ENCODE results near the gene MDGA2. TPM values are rescaled to one million over a fixed set of nuclear protein-coding genes. Genes with fewer than 3 reads are reported as not detected.

Gene MDGA2
- total and polyA plus RNA-seq, 12 donors, result 0.05 to 0.15 TPM; not detected in 10

DNA sequence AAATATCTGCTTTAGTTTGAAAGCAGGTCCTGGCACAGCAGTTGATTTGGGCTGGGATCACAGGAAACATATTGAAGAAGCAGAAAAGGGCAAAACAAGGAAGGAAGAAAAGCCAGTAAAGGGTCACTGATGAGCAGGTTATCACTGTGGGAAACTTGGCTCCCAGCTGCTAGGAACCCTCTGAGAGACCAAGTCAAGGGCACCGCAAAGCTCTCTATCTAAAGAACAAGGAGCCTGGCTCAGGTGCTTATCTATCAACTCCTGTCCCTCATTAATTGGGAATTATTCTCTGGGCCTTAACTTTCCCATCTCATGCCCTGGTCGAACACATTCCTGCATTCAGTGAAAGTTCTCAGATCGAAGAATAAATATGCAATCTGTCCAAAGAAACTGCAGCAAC is 572.9 kb downstream of the MDGA2 start:
- TF ChIP-seq, protein P1, sequence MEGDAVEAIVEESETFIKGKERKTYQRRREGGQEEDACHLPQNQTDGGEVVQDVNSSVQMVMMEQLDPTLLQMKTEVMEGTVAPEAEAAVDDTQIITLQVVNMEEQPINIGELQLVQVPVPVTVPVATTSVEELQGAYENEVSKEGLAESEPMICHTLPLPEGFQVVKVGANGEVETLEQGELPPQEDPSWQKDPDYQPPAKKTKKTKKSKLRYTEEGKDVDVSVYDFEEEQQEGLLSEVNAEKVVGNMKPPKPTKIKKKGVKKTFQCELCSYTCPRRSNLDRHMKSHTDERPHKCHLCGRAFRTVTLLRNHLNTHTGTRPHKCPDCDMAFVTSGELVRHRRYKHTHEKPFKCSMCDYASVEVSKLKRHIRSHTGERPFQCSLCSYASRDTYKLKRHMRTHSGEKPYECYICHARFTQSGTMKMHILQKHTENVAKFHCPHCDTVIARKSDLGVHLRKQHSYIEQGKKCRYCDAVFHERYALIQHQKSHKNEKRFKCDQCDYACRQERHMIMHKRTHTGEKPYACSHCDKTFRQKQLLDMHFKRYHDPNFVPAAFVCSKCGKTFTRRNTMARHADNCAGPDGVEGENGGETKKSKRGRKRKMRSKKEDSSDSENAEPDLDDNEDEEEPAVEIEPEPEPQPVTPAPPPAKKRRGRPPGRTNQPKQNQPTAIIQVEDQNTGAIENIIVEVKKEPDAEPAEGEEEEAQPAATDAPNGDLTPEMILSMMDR (IDR thresholded peaks at IDR 0.05), result no peak
- H3K36me3 ChIP-seq, result no peaks in the 10 kb centered on the region
- no peak overlapping the region for H3K27ac ChIP-seq
- intact Hi-C loops (cut with DNase I), result no loop called here
- ATAC-seq (no peak), DNase-seq (no peak)
- 45 to 48% methylated on average over 3 of the region's 3 CpGs for WGBS, 2 donors
- no peaks in the 10 kb centered on the region for H3K27me3 ChIP-seq
- H3K9me3 ChIP-seq, result no peaks in the 10 kb centered on the region
- H3K4me1 ChIP-seq, result no peaks in the 10 kb centered on the region
- no peak overlapping the region for H3K4me3 ChIP-seq

DNA sequence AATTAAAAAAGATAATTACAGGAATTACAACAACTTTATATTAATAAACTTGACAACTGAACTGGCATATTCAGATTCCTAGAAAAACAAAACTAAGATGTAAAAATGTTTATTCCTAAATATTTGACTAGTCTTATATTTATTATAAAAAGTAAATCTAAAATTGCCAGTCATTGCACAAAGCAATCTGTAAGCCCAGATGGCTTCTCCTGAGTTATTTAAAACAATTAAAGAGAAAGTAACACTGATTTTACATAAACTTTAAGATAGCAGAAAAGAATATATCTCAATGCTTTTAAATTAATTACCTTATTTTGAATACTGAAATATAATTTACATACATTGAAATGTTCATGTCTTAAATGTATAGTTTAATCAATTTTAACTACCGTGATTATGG is 589.7 kb downstream of the MDGA2 start:
- H3K27ac ChIP-seq, result no peak overlapping the region
- peaks cover 0 to 8% (median 0%) of the 10 kb centered on the region in 11 donors for H3K9me3 ChIP-seq
- intact Hi-C loops (cut with DNase I), result no loop called here
- WGBS, 2 donors, result 92 to 97% methylated on average over 1 of the region's 1 CpG
- no peak for DNase-seq
- H3K27me3 ChIP-seq, result no peaks in the 10 kb centered on the region
- no peaks in the 10 kb centered on the region for H3K36me3 ChIP-seq
- H3K4me1 ChIP-seq, result no peaks in the 10 kb centered on the region
- H3K4me3 ChIP-seq, result no peak overlapping the region
- no peak for ATAC-seq
- TF ChIP-seq, protein P1 (IDR thresholded peaks at IDR 0.05), result no peak

DNA sequence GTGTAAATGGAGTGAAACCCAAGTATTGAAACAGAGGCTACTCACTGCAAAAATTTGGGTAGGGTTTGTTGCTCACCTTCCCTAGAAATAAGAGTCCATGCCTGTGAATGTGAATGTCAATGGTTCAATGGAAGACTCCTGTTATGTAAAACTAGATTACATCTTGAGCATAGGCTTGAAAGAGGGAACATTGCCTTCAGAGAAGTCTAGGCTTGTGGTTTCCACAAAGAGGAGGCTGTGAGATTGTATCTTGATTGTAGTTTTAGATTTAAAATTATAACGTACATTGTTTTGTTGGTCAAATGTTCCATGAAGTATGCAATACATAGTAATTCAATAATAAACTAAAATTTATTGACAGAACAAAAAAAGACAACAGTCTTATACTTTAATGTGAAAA is 610.1 kb downstream of the MDGA2 start:
- Histone ChIP-seq H3K4me1 (no peaks in the 10 kb centered on the region), H3K27ac (no peak overlapping the region), H3K36me3 (no peaks in the 10 kb centered on the region), H3K4me3 (no peak overlapping the region), H3K27me3 (no peaks in the 10 kb centered on the region), H3K9me3 (no peaks in the 10 kb centered on the region)
- TF ChIP-seq, protein P1 (IDR thresholded peaks at IDR 0.05), result no peak
- intact Hi-C loops (cut with DNase I), result no loop called here
- no peak for DNase-seq
- no peak for ATAC-seq
- WGBS, 2 donors, result 70 to 72% methylated on average over 1 of the region's 1 CpG

DNA sequence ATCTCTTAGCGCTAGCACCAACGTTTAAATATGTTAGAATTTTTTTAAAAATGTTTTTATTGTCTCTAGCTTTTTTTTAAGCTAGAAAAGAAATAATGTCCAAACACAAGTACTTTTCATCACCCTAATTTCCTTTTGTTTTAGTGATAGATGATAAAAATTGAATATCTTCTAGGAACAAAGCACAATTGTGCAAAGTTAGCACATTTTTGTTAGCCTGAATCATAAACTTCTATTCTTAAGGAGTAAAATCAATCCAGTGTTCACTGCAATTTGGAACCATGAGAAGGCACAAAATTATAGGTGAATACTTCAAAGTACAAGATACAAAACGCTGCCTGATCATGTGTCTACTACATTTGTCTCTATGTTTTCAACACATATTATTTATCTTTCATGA is 615.4 kb downstream of the MDGA2 start:
- Histone ChIP-seq H3K27me3 (no peaks in the 10 kb centered on the region), H3K27ac (no peak overlapping the region), H3K4me3 (no peak overlapping the region), H3K9me3 (peaks cover 0 to 8% (median 0%) of the 10 kb centered on the region in 11 donors), H3K36me3 (no peaks in the 10 kb centered on the region), H3K4me1 (no peaks in the 10 kb centered on the region)
- intact Hi-C loops (cut with DNase I), result no loop called here
- 68 to 69% methylated on average over 3 of the region's 3 CpGs for WGBS, 2 donors
- DNase-seq (no peak), ATAC-seq (no peak)
- TF ChIP-seq, protein P1 (IDR thresholded peaks at IDR 0.05), result no peak

DNA sequence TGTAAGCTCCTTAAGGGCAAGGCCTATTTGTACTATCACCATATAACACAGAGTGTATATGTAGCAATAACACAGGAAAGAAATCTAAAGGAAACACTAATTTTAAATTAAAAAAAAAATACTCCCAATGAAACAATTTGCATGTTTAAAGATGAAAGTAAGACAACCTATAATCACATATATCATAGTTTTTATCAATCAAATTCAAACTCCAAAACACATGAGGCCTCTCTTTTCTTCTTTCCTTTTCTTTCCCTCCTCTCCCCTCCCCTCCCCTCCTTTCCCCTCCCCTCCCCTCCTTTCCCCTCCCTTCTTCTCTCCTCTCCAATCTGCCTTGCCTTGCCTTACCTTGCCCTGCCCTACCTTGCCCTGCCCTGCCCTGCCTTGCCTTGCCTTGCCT is 618.0 kb downstream of the MDGA2 start:
- DNase-seq (no peak), ATAC-seq (no peak)
- H3K36me3 ChIP-seq, result no peaks in the 10 kb centered on the region

More for the DNA sequence above, 618.0 kb downstream of the MDGA2 start:
- intact Hi-C loops (cut with DNase I), result no loop called here
- Histone ChIP-seq H3K4me1 (no peaks in the 10 kb centered on the region), H3K4me3 (no peak overlapping the region), H3K9me3 (peaks cover 0 to 11% (median 0%) of the 10 kb centered on the region in 11 donors), H3K27me3 (no peaks in the 10 kb centered on the region), H3K27ac (no peak overlapping the region)
- TF ChIP-seq, protein P1 (IDR thresholded peaks at IDR 0.05), result no peak
